Stimulated activated naive B cell treated with anti-CD40 and anti-IgM and Interleukin-4, amounts not matched to agents 10 μg/mL and 1 μg/mL and 100 μg/mL, for 72 hours (primary cell): ENCODE results near the gene P2RY14.
A peak's percentile ranks its signal among the peaks of the same experiment; 100 is the strongest.

Experiments used
- ATAC-seq, 2 donors: fragments of 150-1000 bp; cut with Tn5 transposase; replicated peaks; 2 replicates each; pipeline ENCODE4 v1.10.0; 2021; ENCODE audit warnings: moderate library complexity in 1 of 2
- DNase-seq: peaks from one replicate; pipeline ENCODE4 v3.0.0; 2021
- H3K27ac Mint-ChIP-seq: one replicate; pipeline ENCODE4 v1.8.0; 2022; ENCODE audit warnings: mild to moderate bottlenecking, mixed read lengths
- H3K27me3 Mint-ChIP-seq, 2 donors: one replicate each; pipeline ENCODE4 v1.8.0; 2022; ENCODE audit warnings: mixed read lengths in 2 of 2
- H3K36me3 Mint-ChIP-seq, 2 donors: one replicate each; pipeline ENCODE4 v1.8.0; 2022; ENCODE audit warnings: mixed read lengths in 2 of 2, mild to moderate bottlenecking in 1 of 2
- H3K4me1 Mint-ChIP-seq, 2 donors: one replicate each; pipeline ENCODE4 v1.8.0; 2022; ENCODE audit warnings: mixed read lengths in 2 of 2, mild to moderate bottlenecking in 1 of 2
- H3K4me3 Mint-ChIP-seq, 2 donors: one replicate each; pipeline ENCODE4 v1.8.0; 2022; ENCODE audit warnings: mild to moderate bottlenecking in 2 of 2, mixed read lengths in 2 of 2, moderate library complexity in 1 of 2
- H3K9me3 Mint-ChIP-seq, 2 donors: one replicate each; pipeline ENCODE4 v1.8.0; 2022; ENCODE audit warnings: mixed read lengths in 2 of 2, mild to moderate bottlenecking in 1 of 2

The P2RY14 gene

DNA sequence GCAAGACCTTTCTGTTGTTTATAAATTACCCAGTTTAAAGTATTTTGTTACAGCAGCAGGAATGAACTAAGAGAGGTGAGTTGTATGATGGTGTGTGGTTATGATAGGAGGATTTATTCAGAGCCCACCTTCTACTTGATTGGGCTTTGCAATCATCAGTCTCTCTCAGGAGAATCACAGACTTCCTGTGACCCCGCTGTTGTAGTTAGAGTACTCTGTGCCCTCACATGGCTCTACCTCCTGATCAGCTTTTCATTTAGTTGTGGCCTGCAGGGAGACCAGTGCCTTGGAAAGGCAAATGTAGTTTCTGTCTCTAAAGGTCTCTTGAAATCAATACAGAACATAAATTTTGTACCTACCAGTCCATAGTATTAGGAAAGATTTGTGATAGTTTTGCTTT is 7.6 kb upstream of the P2RY14 start:
- ATAC-seq = no peak
- no peak for DNase-seq
- Mint-ChIP-seq H3K36me3 (no peaks in the 10 kb centered on the region), H3K4me3 (no peak overlapping the region), H3K9me3 (no peaks in the 10 kb centered on the region), H3K4me1 (peaks cover 8 to 20% of the 10 kb centered on the region in 2 donors), H3K27me3 (no peaks in the 10 kb centered on the region), H3K27ac (no peak overlapping the region)

DNA sequence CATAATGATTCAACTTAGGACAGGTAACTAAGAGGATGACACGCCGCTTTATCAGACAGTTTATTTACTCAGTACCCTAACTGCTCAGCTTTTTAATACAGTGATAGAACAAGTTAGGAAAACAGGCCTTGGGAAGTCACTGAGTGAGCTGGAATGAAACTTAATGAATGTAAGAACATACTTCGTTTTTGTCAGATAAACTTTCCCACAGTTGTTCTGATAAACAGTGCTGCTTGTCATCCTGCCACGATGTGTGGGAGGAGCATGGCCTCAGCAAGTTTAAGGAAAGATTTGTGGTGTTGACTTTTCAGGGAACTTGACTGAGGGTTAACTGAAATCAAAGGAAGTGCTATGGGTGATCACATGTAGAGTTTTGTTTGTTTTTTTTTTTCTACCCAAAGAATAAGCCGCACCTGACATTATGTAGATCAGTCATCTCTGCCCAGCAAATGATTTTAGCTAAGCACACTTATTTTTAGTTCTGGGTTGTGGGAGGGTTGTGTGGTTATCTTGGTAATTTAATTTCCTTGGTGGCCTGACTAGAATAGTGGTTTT is 5.6 kb upstream of the P2RY14 start:
- Mint-ChIP-seq H3K36me3 (no peaks in the 10 kb centered on the region), H3K4me1 (peaks cover 18 to 35% of the 10 kb centered on the region in 2 donors), H3K27ac (no peak overlapping the region), H3K27me3 (no peaks in the 10 kb centered on the region), H3K4me3 (no peak overlapping the region), H3K9me3 (no peaks in the 10 kb centered on the region)
- no peak for DNase-seq
- peak; percentile 22 to 36 for ATAC-seq

DNA sequence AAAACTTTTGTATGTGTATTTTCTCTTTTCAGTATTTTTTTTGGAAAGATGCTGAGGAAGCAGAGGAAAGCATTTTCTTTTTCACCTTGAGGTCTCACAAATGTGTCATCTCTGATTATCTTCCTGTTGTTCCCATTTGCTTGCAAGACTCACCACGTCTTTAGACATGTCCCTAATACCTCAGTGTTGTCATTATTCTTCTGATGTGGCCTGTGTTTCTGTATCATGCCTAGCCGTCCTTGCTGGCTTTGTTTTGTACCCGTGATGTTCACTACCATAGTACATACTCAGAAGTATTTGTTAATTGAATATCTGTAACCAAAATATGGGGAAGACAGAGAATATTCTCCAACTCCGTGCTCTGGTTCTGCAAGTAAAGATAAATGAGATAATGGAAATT is 5.0 kb upstream of the P2RY14 start:
- ATAC-seq (no peak), DNase-seq (no peak)
- H3K27ac Mint-ChIP-seq = no peak overlapping the region
- H3K9me3 Mint-ChIP-seq = no peaks in the 10 kb centered on the region
- H3K36me3 Mint-ChIP-seq = no peaks in the 10 kb centered on the region
- peaks cover 20 to 36% of the 10 kb centered on the region in 2 donors for H3K4me1 Mint-ChIP-seq
- no peak overlapping the region for H3K4me3 Mint-ChIP-seq
- H3K27me3 Mint-ChIP-seq = no peaks in the 10 kb centered on the region

DNA sequence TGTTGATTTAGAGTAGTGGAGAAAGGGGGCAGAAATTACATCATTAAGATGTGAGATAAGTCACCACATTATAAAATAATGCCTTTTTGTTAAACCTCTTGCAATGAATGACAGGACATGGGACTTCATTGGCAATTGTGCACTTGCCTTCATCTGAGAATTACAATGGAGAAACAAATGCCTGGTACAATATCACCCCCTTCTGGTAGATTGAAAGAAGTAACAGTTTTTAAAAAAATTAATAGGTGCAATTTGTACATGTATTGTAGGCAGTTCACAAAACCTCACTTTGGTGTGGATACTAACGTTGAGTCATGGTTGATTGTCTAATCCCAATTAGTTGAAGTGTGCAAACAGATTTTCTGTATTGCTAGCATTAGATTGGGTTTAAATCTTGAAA is 4.6 kb upstream of the P2RY14 start:
- H3K4me3 Mint-ChIP-seq = no peak overlapping the region

DNA sequence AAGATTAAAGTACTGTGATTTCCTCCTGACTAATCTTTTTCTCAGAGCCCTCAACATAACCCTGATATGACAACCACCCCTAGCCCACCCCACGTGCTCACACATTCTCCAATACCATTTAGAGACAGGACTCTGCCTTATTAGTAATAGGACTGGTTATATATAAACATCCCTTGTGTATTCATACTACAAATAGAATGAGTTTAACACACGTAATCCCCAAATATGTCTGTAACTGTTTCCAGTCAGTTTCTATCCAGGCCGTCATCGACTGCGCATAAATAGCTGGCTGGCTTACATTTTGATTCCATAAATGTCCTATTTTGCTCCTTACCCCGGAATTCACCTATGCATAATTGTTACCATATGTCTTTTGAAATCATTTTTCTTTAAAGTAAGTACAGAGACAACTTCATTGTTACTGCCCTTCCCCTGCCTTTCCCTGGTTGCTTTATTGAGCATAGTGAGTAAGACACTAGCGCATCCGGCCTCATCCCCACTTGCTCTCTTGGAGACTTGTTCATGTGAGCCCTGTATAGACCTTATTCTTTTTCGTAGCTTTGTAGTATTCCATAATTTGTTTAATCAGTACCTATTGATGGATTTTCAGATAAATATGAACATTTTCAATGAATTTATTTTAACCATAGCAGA is 3.5 kb upstream of the P2RY14 start:
- H3K27ac Mint-ChIP-seq = no peak overlapping the region
- peaks cover 24 to 44% of the 10 kb centered on the region in 2 donors for H3K4me1 Mint-ChIP-seq
- ATAC-seq (no peak), DNase-seq (no peak)
- H3K36me3 Mint-ChIP-seq = no peaks in the 10 kb centered on the region
- H3K4me3 Mint-ChIP-seq = no peak overlapping the region
- H3K27me3 Mint-ChIP-seq = no peaks in the 10 kb centered on the region
- H3K9me3 Mint-ChIP-seq = no peaks in the 10 kb centered on the region

More for the DNA sequence above, 4.6 kb upstream of the P2RY14 start:
- H3K27ac Mint-ChIP-seq = no peak overlapping the region
- ATAC-seq (peak; percentile 26 to 46), DNase-seq (no peak)
- H3K27me3 Mint-ChIP-seq = no peaks in the 10 kb centered on the region
- no peaks in the 10 kb centered on the region for H3K9me3 Mint-ChIP-seq
- no peaks in the 10 kb centered on the region for H3K36me3 Mint-ChIP-seq
- peaks cover 24 to 40% of the 10 kb centered on the region in 2 donors for H3K4me1 Mint-ChIP-seq

DNA sequence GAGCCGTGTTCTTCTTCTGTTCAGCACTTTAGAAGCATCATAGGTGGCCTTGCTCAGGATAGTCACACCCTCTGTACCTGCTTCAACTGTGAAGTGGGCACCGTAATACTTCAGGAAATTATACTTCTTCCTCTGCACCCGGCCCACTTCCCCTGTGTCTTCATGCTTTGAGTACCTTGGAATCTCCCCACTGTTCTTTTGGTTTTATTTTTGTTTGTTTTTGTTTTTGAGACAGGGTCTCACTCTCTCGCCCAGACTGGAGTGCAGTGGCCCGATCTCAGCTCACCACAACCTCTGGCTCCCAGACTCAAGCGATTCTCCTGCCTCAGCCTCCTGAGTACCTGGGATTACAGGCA is 1.7 kb downstream of the P2RY14 start:
- Mint-ChIP-seq H3K4me1 (peaks cover 45 to 81% of the 10 kb centered on the region in 2 donors), H3K9me3 (no peaks in the 10 kb centered on the region), H3K27me3 (no peaks in the 10 kb centered on the region), H3K27ac (peak overlapping the region; percentile 90), H3K4me3 (peak overlapping the region; percentile 71 to 72), H3K36me3 (no peaks in the 10 kb centered on the region)
- ATAC-seq (peak; percentile 82 to 85), DNase-seq (peak; percentile 43)

DNA sequence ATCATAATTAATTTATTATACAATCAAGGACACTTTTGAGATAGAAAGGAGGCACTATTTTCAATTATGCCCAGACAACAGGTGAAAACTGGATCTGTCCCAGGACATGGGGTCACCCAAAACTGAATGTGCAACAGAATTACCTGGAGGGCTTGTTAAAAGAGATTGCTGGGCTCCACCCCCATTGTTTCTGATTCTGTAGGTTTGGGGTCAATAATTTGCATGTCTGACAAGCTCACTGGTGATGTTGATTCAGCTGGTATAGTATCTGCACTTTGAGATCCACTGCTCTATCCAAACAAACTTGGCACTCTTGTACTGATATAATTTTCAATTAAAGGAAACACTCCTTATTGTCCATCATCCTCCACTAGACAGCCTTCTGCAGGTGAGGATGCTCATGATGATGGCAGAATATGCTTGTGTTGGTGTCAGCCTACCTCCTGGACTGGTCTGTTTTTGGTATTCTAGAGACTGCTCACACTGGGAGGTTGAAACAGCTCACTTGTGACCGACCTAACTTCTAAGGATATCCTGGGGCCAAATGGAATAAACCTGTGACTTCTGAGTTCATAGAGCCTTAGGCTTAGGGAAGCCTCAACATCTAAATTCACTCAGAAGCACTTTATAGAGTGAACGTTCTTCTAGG is 2.2 kb downstream of the P2RY14 start:
- DNase-seq = no peak
- H3K27ac Mint-ChIP-seq = peak overlapping the region; percentile 90
- no peaks in the 10 kb centered on the region for H3K27me3 Mint-ChIP-seq
- H3K4me1 Mint-ChIP-seq = peaks cover 45 to 86% of the 10 kb centered on the region in 2 donors
- no peaks in the 10 kb centered on the region for H3K36me3 Mint-ChIP-seq
- H3K9me3 Mint-ChIP-seq = no peaks in the 10 kb centered on the region
- H3K4me3 Mint-ChIP-seq = peak overlapping the region in 1 of 2 donors; percentile 2
- peak; percentile 2 to 3 for ATAC-seq

DNA sequence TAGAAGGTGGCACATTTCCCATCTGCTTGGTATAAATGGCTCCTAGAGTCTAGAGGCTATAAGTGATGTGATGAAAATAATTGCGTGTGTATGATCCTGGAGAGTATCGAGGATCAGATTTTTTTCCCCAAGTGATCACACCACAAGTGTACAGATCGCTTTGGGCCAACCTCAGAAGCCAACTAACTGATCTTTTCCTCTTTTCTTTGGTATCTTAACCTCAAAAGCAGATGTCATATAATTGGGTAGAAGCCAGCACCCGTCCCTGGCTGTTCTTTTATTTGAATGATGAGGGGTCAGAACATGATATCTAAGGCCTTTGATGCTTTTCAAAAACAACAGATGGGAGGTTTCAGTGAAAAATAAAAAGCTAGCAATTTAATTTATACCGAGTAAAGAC is 3.3 kb downstream of the P2RY14 start:
- ATAC-seq = peak in 1 of 2 donors; percentile 29
- Mint-ChIP-seq H3K36me3 (no peaks in the 10 kb centered on the region), H3K4me3 (peak overlapping the region in 1 of 2 donors; percentile 34), H3K27ac (peak overlapping the region; percentile 72), H3K27me3 (no peaks in the 10 kb centered on the region), H3K4me1 (peaks cover 44 to 88% of the 10 kb centered on the region in 2 donors), H3K9me3 (no peaks in the 10 kb centered on the region)
- DNase-seq = no peak

DNA sequence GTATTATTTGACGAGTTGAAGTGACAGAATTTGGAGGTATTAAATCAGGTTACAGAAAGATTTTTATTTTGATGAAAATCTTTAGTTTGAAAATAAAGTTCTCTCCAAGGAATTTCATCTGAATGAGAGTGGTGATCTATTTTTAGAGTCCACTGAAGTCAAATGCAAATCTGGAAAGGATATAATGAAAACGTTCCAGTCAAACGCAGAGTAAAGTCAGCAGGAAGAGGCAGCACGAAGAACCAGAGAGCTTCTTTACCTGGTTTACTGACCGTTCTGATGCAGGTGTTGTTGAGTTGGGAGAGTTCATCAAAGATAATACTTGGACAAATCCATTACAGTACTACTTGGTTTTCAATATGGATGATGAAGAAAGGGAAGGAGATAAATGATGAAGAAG is 8.7 kb downstream of the P2RY14 start:
- Mint-ChIP-seq H3K36me3 (peaks cover 1 to 7% of the 10 kb centered on the region in 2 donors), H3K27me3 (no peaks in the 10 kb centered on the region), H3K27ac (peak overlapping the region; percentile 92), H3K4me1 (peaks cover 49 to 86% of the 10 kb centered on the region in 2 donors), H3K4me3 (peak overlapping the region; percentile 18 to 26), H3K9me3 (no peaks in the 10 kb centered on the region)
- no peak for ATAC-seq
- DNase-seq = no peak

DNA sequence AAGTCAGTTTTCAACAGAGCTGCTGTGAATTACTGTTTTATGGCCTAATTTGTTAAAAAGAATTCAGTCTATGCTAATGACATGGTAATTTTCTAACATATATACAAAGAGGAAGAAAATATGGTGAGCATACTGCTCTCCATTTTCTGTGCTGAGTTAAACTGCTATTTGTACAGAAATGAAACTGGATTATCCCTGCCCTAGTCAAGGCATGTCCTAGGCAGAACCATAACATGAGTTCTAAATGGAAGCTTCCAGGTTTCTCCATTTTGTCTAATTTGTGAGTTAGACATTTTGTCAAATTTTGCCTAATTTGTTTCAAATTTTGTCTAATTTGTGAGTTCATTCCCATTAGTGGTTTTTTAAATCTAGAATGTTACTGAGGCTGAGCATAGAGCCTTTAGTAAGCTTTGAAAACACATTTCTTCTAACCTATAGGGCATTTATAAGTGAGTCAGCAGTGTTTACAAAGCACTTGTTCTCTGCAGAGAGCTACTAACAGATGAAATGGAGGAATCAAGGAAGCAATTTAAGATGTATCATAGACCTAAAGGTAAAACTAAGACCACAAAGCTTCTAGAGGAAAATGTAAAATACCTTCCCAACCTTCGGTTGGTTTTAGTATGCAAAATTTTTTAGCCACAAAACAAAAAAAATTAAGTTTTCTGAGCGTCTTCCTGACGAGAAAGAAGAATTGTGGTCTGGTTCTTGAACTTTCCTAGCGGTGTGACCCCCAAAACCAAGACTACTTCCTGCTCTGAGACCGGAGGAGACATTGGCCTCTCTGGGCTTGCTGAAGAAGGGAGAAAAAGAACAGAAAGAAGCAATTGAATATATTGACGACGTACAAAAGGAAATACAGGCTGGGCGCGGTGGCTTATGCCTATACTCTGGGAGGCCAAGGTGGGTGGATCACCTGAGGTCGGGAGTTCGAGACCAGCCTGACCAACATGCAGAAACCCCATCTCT is 9.8 kb downstream of the P2RY14 start:
- ATAC-seq = peak; percentile 60 to 70
- H3K4me1 Mint-ChIP-seq = peaks cover 45 to 85% of the 10 kb centered on the region in 2 donors
- peak; percentile 43 for DNase-seq

DNA sequence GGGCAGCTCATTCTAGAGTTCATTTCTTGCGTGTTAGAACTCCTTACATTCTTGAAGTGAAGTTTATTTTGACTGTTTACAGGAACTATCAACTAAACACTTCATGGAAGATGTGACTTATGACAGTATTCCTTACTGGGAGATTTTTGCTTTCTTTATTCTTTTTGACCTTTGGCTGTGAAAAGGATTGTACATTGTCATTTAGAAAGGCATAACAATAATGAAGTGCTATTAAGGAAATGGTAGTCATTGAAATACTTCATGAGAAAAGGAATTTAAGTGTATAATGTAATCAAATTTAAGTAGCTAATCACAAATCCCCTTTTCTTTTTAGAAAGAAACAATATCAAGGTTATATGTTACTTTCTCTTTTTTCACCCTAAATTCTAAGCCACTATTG is 11.3 kb downstream of the P2RY14 start:
- no peaks in the 10 kb centered on the region for H3K27me3 Mint-ChIP-seq
- H3K9me3 Mint-ChIP-seq = no peaks in the 10 kb centered on the region
- H3K4me3 Mint-ChIP-seq = no peak overlapping the region
- ATAC-seq = no peak
- peaks cover 44 to 78% of the 10 kb centered on the region in 2 donors for H3K4me1 Mint-ChIP-seq
- H3K27ac Mint-ChIP-seq = peak overlapping the region; percentile 99
- peaks cover 1 to 12% of the 10 kb centered on the region in 2 donors for H3K36me3 Mint-ChIP-seq
- no peak for DNase-seq

More for the DNA sequence above, 9.8 kb downstream of the P2RY14 start:
- H3K9me3 Mint-ChIP-seq = no peaks in the 10 kb centered on the region
- peaks cover 1 to 7% of the 10 kb centered on the region in 2 donors for H3K36me3 Mint-ChIP-seq
- no peaks in the 10 kb centered on the region for H3K27me3 Mint-ChIP-seq
- H3K4me3 Mint-ChIP-seq = peak overlapping the region; percentile 74 to 78
- peak overlapping the region; percentile 92 for H3K27ac Mint-ChIP-seq

DNA sequence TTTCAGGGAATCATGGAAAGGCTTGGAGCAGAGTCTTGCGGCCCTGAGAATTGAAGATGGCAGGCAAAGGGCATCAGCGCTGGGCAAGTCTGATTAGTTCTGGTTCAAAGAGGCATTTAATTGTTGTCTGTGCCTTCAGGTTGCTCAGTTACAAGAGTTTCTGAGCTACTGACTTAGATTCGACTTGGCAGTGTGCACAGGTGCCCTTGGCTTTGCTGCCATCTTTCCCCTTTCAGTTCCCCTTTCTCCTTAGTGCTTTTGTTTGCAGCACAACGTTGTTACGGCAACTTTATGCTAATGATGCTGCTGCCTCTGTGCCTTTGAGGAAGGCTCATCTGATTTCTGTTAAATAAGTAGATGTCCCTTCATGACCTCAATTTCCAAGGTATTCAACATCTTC is 12.5 kb downstream of the P2RY14 start:
- H3K4me3 Mint-ChIP-seq = peak overlapping the region; percentile 42 to 63
- DNase-seq = peak; percentile 72
- H3K9me3 Mint-ChIP-seq = no peaks in the 10 kb centered on the region
- ATAC-seq = peak; percentile 92 to 93
- H3K27me3 Mint-ChIP-seq = no peaks in the 10 kb centered on the region
- H3K27ac Mint-ChIP-seq = peak overlapping the region; percentile 99
- H3K36me3 Mint-ChIP-seq = peaks cover 2 to 13% of the 10 kb centered on the region in 2 donors
- peaks cover 42 to 68% of the 10 kb centered on the region in 2 donors for H3K4me1 Mint-ChIP-seq

DNA sequence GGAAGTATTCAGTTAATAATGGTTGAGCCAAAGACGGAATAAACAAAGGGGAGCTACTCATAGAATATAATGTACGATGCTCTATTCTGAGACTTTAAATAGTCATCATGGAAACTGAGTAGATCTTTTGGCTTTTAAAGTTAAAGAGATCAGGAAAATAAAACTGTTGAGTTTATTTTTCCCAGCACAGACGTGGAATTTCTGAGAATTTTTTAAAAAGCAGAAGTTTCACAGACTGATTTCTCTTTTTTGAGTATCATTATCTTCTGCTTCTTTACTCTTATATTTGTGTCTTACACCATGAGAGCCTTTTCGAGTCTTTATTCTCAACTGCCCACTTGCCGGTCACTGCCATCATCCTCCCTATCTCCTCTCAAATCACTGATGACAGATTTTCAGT is 13.2 kb downstream of the P2RY14 start:
- Mint-ChIP-seq H3K27ac (peak overlapping the region; percentile 99), H3K4me1 (peaks cover 38 to 62% of the 10 kb centered on the region in 2 donors), H3K9me3 (no peaks in the 10 kb centered on the region), H3K36me3 (peaks cover 4 to 15% of the 10 kb centered on the region in 2 donors), H3K4me3 (peak overlapping the region; percentile 42 to 63), H3K27me3 (no peaks in the 10 kb centered on the region)
- no peak for DNase-seq
- no peak for ATAC-seq

DNA sequence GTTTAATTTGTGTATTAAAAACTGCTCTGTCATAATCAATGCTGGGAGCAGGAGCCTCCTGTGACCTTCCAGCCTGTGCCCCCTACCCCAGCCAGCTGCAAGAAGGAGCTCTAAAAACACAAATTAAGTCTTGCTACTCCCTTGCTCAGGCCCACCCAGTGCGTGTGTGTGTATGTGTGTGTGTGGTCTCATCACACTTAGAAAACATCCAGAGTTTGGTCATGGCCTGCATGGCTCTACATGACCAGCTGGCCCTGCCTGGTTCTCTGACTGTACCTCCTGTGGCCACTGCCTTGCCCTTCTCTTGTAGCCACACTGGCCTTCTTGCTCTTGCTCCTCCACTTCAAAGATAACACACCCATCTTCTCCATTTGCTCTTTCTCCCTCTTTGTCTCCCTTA is 13.7 kb downstream of the P2RY14 start:
- no peak for DNase-seq
- no peaks in the 10 kb centered on the region for H3K9me3 Mint-ChIP-seq
- peaks cover 2 to 15% of the 10 kb centered on the region in 2 donors for H3K36me3 Mint-ChIP-seq
- H3K27ac Mint-ChIP-seq = peak overlapping the region; percentile 70
- H3K4me1 Mint-ChIP-seq = peaks cover 34 to 61% of the 10 kb centered on the region in 2 donors
- ATAC-seq = no peak
- H3K4me3 Mint-ChIP-seq = peak overlapping the region in 1 of 2 donors; percentile 4
- no peaks in the 10 kb centered on the region for H3K27me3 Mint-ChIP-seq
